OCI-LY3 (cell line): ENCODE measurements around the gene JPT2.
"Not testable (repeated sequence)": the region's sequence is repeated elsewhere in the genome, so short reads cannot be mapped to it uniquely, and the experiment has no call there.

Experiments used
- H2AFZ ChIP-seq: fragments of 200-600, 300-600 bp; shearing (Covaris generic); 2 replicates; pipeline ENCODE4 v1.6.0; 2014; ENCODE audit warnings: antibody characterized with exemption, low read depth, low read length
- H3K27ac ChIP-seq: fragments of 200-600, 300-600 bp; sonication (generic); 2 replicates; pipeline ENCODE4 v1.5.1; 2014; ENCODE audit warnings: mild to moderate bottlenecking, low read length, moderate library complexity, mixed read lengths
- H3K27me3 ChIP-seq: fragments of 200-600, 300-600 bp; sonication (generic); 2 replicates; pipeline ENCODE4 v1.6.1; 2014; ENCODE audit warnings: low read depth, low read length, mixed read lengths
- H3K36me3 ChIP-seq: fragments of 200-600, 300-600 bp; sonication (generic); replicated peaks from 2 replicates; pipeline ENCODE3; 2014; ENCODE audit warnings: low read depth, low read length, mixed read lengths
- H3K4me1 ChIP-seq: fragments of 300-600, 200-600 bp; sonication (generic); 2 replicates; pipeline ENCODE4 v1.6.1; 2014; ENCODE audit warnings: low read length, mixed read lengths
- H3K4me2 ChIP-seq: fragments of 200-600, 300-600 bp; sonication (generic); 2 replicates; pipeline ENCODE4 v1.6.1; 2014; ENCODE audit warnings: low read length, mixed read lengths
- H3K4me3 ChIP-seq: fragments of 300-600, 200-600 bp; sonication (generic); 2 replicates; pipeline ENCODE4 v1.5.1; 2014; ENCODE audit warnings: antibody characterized with exemption, mild to moderate bottlenecking, low read length, moderate library complexity
- H3K79me2 ChIP-seq: fragments of 300-600, 200-600 bp; shearing (Covaris generic); 2 replicates; pipeline ENCODE4 v1.6.1; 2014; ENCODE audit warnings: mild to moderate bottlenecking, low read length, mixed read lengths
- H3K9ac ChIP-seq: fragments of 300-600, 200-600 bp; shearing (Covaris generic); 2 replicates; pipeline ENCODE4 v1.6.0; 2014; ENCODE audit warnings: mild to moderate bottlenecking, low read length, moderate library complexity
- H3K9me3 ChIP-seq: fragments of 200-600, 300-600 bp; shearing (Covaris generic); 2 replicates; pipeline ENCODE4 v1.6.1; 2014; ENCODE audit warnings: low read length, mixed read lengths; ENCODE audit not compliant: insufficient read depth
- H4K20me1 ChIP-seq: fragments of 200-600, 300-600 bp; sonication (generic); 2 replicates; pipeline ENCODE4 v1.6.1; 2016; ENCODE audit warnings: low read length, mixed read lengths; ENCODE audit not compliant: insufficient read depth
- CTCF ChIP-seq: fragments of 200-600, 300-600 bp; sonication (generic); IDR thresholded peaks from 2 replicates; pipeline ENCODE4 v1.5.1; 2014; ENCODE audit warnings: antibody characterized with exemption, low read length, low read depth
- EZH2phosphoT487 ChIP-seq: fragments of 200-600 bp; shearing (Covaris generic); IDR thresholded peaks from 2 replicates; pipeline ENCODE4 v1.6.1; 2018; ENCODE audit warnings: antibody characterized with exemption, mixed run types, low read depth

The JPT2 gene

GRCh38 chr16:1729445-1729844 lies 51.4 kb downstream of the JPT2 start:
- H3K79me2 ChIP-seq, result no peaks in the 10 kb centered on the region; the same call in 1 of the 2 replicates
- TF ChIP-seq EZH2phosphoT487 (no peak), CTCF (no peak)
- no peak overlapping the region for H3K27ac ChIP-seq
- no peak overlapping the region for H3K4me2 ChIP-seq
- H3K9me3 ChIP-seq, result no peaks in the 10 kb centered on the region
- H3K36me3 ChIP-seq, result peaks cover 12% of the 10 kb centered on the region
- no peaks in the 10 kb centered on the region for H3K4me1 ChIP-seq
- peaks cover 4% of the 10 kb centered on the region; the same call in 1 of the 2 replicates for H4K20me1 ChIP-seq
- no peaks in the 10 kb centered on the region for H3K27me3 ChIP-seq
- no peak overlapping the region for H3K4me3 ChIP-seq
- no peak overlapping the region for H3K9ac ChIP-seq
- H2AFZ ChIP-seq, result no peak overlapping the region

DNA sequence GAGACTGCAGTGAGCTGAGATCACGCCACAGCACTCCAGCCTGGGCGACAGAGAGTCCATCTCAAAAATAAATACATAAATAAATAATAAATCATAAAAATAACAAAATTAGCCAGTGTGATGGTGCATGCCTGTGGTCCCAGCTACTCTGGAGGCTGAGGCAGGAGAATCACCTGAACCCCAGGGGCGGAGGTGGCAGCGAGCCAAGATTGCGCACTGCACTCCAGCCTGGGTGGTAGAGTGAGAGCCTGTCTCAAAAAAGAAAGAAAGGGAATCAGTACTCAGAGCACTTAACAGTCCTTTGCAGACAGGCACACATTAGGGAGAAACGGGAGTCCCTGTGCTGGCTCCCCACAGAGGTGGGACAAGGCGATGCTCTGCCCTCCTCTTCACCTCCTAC lies 53.0 kb downstream of the JPT2 start:
- no peaks in the 10 kb centered on the region for H3K4me1 ChIP-seq
- no peak overlapping the region for H3K4me2 ChIP-seq
- H2AFZ ChIP-seq, result no peak overlapping the region
- no peaks in the 10 kb centered on the region for H4K20me1 ChIP-seq
- peaks cover 18% of the 10 kb centered on the region for H3K36me3 ChIP-seq
- H3K27ac ChIP-seq, result no peak overlapping the region
- no peak overlapping the region for H3K9ac ChIP-seq
- no peaks in the 10 kb centered on the region for H3K27me3 ChIP-seq
- H3K9me3 ChIP-seq, result no peaks in the 10 kb centered on the region
- H3K79me2 ChIP-seq, result no peaks in the 10 kb centered on the region
- no peak overlapping the region for H3K4me3 ChIP-seq
- TF ChIP-seq CTCF, result no peak
- TF ChIP-seq EZH2phosphoT487, result no peak

DNA sequence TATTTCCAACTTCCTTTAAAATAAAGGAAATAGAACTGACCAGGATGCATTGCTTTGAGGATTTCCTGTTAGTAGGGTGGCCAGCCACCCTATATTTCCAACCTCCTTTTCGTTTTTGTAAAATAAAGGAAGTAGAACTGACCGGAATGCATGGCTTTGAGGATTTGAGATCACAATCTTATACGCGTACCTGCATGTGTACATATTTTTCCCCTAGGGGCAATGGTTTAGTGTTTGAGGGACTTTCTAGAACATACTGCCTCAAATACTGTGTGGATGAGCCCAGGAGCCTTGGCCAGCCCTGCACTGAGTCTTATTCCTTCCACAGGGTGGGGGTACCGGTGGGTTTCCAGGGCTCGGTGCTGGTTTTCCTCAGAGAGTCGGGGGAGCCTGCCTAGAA lies 53.5 kb downstream of the JPT2 start:
- Histone ChIP-seq H3K27ac (no peak overlapping the region), H3K4me3 (no peak overlapping the region)

GRCh38 chr16:1732071-1732470 lies 54.0 kb downstream of the JPT2 start:
- H3K36me3 ChIP-seq, result peaks cover 17% of the 10 kb centered on the region
- H2AFZ ChIP-seq, result no peak overlapping the region
- no peaks in the 10 kb centered on the region for H3K27me3 ChIP-seq
- H3K4me2 ChIP-seq, result no peak overlapping the region
- H3K4me3 ChIP-seq, result no peak overlapping the region
- no peak for TF ChIP-seq CTCF
- no peak for TF ChIP-seq EZH2phosphoT487
- H4K20me1 ChIP-seq, result no peaks in the 10 kb centered on the region
- no peaks in the 10 kb centered on the region for H3K9me3 ChIP-seq
- no peaks in the 10 kb centered on the region for H3K4me1 ChIP-seq
- H3K27ac ChIP-seq, result no peak overlapping the region
- H3K79me2 ChIP-seq, result no peaks in the 10 kb centered on the region
- H3K9ac ChIP-seq, result no peak overlapping the region

More for the DNA sequence above, 53.5 kb downstream of the JPT2 start:
- Histone ChIP-seq H3K4me1 (no peaks in the 10 kb centered on the region), H3K4me2 (no peak overlapping the region), H3K79me2 (no peaks in the 10 kb centered on the region), H4K20me1 (no peaks in the 10 kb centered on the region), H3K9me3 (no peaks in the 10 kb centered on the region), H3K36me3 (peaks cover 17% of the 10 kb centered on the region), H3K27me3 (no peaks in the 10 kb centered on the region), H2AFZ (no peak overlapping the region), H3K9ac (no peak overlapping the region)
- TF ChIP-seq EZH2phosphoT487, result no peak
- no peak for TF ChIP-seq CTCF

GRCh38 chr16:1732551-1732987 lies 54.5 kb downstream of the JPT2 start:
- not testable (repeated sequence) for H3K9me3 ChIP-seq

More at GRCh38 chr16:1732551-1732987, 54.5 kb downstream of the JPT2 start:
- not testable (repeated sequence) for H3K27me3 ChIP-seq, H4K20me1 ChIP-seq, H3K9ac ChIP-seq, H3K4me3 ChIP-seq, H3K79me2 ChIP-seq, H3K27ac ChIP-seq, H2AFZ ChIP-seq, H3K4me1 ChIP-seq, H3K4me2 ChIP-seq
- peaks cover 17% of the 10 kb centered on the region for H3K36me3 ChIP-seq
